ENCODE measurements around the gene APBA1. TPM values are rescaled to one million over a fixed set of nuclear protein-coding genes. Genes with fewer than 3 reads are reported as not detected.

APBA1 gene
- total RNA-seq: 1 to 10 TPM; 3.3 to 9.7 (median 5.2) TPM

DNA sequence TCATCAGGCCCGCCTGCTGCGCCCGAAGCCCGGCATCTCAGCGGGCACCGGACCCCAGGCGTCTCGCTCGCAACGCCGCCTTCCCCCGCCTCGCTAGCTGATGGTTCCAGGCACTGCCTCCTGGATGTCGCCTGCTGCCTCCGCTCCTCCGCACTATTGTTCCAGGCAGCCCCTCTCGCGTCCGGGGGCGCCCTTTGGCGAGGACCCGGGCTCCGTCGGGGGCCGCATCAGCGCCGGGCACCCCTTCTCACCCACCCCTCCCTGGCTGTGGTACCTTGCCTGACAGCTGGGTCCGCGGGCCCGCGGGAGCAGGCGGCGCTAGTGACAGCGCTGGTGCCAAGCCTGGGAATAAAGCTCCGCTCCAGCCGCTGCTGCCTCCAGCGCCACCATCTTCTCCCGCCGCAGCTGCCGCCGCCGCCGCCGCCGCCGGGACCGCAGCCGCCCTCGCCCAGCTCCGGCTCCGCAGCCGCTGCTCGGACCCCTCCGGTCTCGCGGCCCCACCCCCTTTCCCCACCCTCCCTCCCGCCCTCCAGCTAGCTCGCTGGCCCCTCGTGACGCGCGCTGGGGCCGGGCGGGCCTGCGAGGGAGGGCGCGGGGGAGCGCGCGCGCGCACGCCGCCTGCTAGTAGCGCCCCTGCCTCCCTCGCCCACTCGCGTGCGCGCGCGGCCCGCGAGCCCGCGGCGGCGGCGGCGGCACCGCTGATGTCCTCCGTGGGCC lies at the start of gene APBA1:
Gene APBA1, minus strand, starts transcription at position 493 of the 717 bp plus-strand sequence.
- peaks cover 0 to 3% (median 0%) of the 10 kb centered on the region in 4 donors for H3K27me3 ChIP-seq
- no peak for DNase-seq (ENCODE audit: extremely low spot score)
- peaks cover 15 to 24% (median 23%) of the 10 kb centered on the region in 4 donors for H3K4me1 ChIP-seq
- intact Hi-C loops (cut with DNase I): loop anchor here (2.0 to 10.0 kb wide), 3 partner anchors 87 to 583 kb away; partner anchors contain the start of gene SMC5
- H3K36me3 ChIP-seq: no peaks in the 10 kb centered on the region
- WGBS: 0% methylated on average over 8 of the region's 92 CpGs
- H3K4me3 ChIP-seq: peak within 1 kb of the TSS; percentile 81 to 94 (median 87)
- TF ChIP-seq, protein P1, sequence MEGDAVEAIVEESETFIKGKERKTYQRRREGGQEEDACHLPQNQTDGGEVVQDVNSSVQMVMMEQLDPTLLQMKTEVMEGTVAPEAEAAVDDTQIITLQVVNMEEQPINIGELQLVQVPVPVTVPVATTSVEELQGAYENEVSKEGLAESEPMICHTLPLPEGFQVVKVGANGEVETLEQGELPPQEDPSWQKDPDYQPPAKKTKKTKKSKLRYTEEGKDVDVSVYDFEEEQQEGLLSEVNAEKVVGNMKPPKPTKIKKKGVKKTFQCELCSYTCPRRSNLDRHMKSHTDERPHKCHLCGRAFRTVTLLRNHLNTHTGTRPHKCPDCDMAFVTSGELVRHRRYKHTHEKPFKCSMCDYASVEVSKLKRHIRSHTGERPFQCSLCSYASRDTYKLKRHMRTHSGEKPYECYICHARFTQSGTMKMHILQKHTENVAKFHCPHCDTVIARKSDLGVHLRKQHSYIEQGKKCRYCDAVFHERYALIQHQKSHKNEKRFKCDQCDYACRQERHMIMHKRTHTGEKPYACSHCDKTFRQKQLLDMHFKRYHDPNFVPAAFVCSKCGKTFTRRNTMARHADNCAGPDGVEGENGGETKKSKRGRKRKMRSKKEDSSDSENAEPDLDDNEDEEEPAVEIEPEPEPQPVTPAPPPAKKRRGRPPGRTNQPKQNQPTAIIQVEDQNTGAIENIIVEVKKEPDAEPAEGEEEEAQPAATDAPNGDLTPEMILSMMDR (IDR thresholded peaks at IDR 0.05): no peak
- TF ChIP-seq POLR2A (IDR thresholded peaks at IDR 0.05; ENCODE audit: low read depth) (no peak), EP300 (IDR thresholded peaks at IDR 0.05) (no peak), POLR2AphosphoS5 (IDR thresholded peaks at IDR 0.05) (no peak)
- no peaks in the 10 kb centered on the region for H3K9me3 ChIP-seq
- H3K27ac ChIP-seq (replicated peaks in 1 of 4): peak within 1 kb of the TSS; percentile 75 to 83 (median 82)

DNA sequence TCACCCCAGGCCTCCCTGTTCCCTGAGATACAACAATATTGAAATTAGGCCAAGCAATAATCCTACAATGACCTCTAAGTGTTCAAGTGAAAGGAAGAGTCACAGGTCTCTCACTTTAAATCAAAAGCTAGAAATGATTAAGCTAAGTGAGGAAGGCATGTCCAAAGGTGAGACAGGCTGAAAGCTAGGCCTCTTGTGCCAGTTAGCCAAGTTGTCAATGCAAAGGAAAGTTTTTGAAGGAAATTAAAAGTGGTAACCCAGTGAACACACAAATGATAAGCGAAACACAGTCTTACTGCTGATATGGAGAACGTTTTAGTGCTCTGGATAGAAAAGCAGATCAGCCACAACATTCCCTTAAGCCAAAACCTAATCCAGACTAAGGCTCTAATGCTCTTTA lies 47.8 kb upstream of the APBA1 start:
- Histone ChIP-seq H3K9me3 (no peaks in the 10 kb centered on the region), H3K27ac (replicated peaks in 1 of 4) (no peak overlapping the region), H3K4me1 (no peaks in the 10 kb centered on the region), H3K27me3 (no peaks in the 10 kb centered on the region), H3K4me3 (no peak overlapping the region), H3K36me3 (peaks cover 13 to 71% (median 35%) of the 10 kb centered on the region in 4 donors)
- 92% methylated on average over 2 of the region's 2 CpGs for WGBS
- no peak for DNase-seq (ENCODE audit: extremely low spot score)
- TF ChIP-seq, protein P1 (IDR thresholded peaks at IDR 0.05): no peak
- no peak for TF ChIP-seq POLR2AphosphoS5 (IDR thresholded peaks at IDR 0.05)
- TF ChIP-seq POLR2A (IDR thresholded peaks at IDR 0.05; ENCODE audit: low read depth): no peak
- no peak for TF ChIP-seq EP300 (IDR thresholded peaks at IDR 0.05)
- intact Hi-C loops (cut with DNase I): no loop called here

DNA sequence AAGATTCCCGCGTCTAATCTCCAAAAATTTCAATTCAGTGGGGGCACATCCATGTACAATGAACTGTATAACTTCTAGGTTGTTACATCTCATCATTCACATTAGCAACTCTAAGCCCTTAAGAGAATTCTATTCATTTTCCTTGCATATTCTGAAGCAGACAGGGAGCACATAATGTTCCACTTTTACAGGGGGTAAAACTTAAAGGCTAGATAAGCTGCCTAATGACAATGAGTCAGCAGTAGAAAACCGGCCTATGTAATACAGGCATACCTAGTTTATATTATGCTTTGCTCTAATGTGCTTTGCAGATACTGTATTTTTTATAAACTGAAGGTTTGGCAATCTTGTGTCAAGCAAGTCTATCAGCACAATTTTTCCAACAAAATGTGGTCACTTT lies 47.2 kb upstream of the APBA1 start:
- Histone ChIP-seq H3K27ac (replicated peaks in 1 of 4) (no peak overlapping the region), H3K36me3 (peaks cover 13 to 72% (median 33%) of the 10 kb centered on the region in 4 donors), H3K4me1 (no peaks in the 10 kb centered on the region), H3K4me3 (no peak overlapping the region), H3K27me3 (no peaks in the 10 kb centered on the region), H3K9me3 (no peaks in the 10 kb centered on the region)
- WGBS: 92% methylated on average over 3 of the region's 3 CpGs
- DNase-seq (ENCODE audit: extremely low spot score): no peak
- TF ChIP-seq POLR2AphosphoS5 (IDR thresholded peaks at IDR 0.05) (no peak), POLR2A (IDR thresholded peaks at IDR 0.05; ENCODE audit: low read depth) (no peak), EP300 (IDR thresholded peaks at IDR 0.05) (no peak)
- TF ChIP-seq, protein P1 (IDR thresholded peaks at IDR 0.05): no peak
- intact Hi-C loops (cut with DNase I): no loop called here

DNA sequence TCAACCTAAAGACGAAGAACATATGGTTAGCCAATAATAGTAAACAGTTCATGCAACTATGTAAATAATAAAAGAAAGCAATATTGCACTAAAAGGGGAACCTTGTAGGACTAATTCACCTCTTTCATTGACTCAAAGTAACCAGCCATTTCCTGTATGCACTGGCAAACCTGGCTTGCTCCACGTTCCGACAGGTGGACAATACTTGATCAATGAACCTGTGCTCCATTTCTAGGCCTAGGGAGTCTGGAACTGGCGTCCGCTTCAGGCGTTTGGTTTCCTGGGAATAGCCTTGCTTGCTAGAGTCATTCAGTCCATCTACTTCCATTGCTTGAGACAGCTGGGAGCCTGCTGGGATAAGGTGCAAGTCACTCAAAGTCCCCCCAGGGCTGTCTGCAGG lies 46.0 kb upstream of the APBA1 start:
- intact Hi-C loops (cut with DNase I): no loop called here
- H3K4me3 ChIP-seq: no peak overlapping the region
- H3K27ac ChIP-seq (replicated peaks in 1 of 4): no peak overlapping the region
- peaks cover 11 to 69% (median 28%) of the 10 kb centered on the region in 4 donors for H3K36me3 ChIP-seq
- DNase-seq (ENCODE audit: extremely low spot score): no peak
- TF ChIP-seq POLR2AphosphoS5 (IDR thresholded peaks at IDR 0.05) (no peak), POLR2A (IDR thresholded peaks at IDR 0.05; ENCODE audit: low read depth) (no peak), EP300 (IDR thresholded peaks at IDR 0.05) (no peak)
- TF ChIP-seq, protein P1 (IDR thresholded peaks at IDR 0.05): no peak
- no peaks in the 10 kb centered on the region for H3K9me3 ChIP-seq
- H3K27me3 ChIP-seq: no peaks in the 10 kb centered on the region
- no peaks in the 10 kb centered on the region for H3K4me1 ChIP-seq
- WGBS: 88% methylated on average over 6 of the region's 6 CpGs

Data from esophagus muscularis mucosa (tissue), 4 donors.